EH (cell line): ENCODE measurements around the gene PRLH.

Experiments
- DNase-seq: peaks from one replicate; pipeline ENCODE4 v3.0.0-alpha.2; 2015; ENCODE audit warnings: low read depth

Gene PRLH

DNA sequence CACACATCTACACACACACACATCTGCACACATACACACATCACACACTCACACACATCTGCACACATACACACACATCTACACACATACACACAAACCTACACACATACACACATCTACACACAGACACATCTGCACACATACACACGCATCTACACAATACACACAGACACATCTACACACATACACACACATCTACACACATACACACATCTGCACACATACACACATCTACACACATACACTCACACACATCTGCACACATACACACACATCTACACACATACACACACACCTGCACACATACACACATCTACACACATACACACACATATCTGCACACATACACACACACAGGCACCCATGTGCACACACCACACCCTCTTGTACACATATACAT lies 400 bp upstream of the PRLH start:
- no peak for DNase-seq

- DNase-seq: no peak
Measured at GRCh38 chr2:237567276-237568029, 1.1 kb downstream of the PRLH start.

GRCh38 chr2:237568121-237568660 lies 1.8 kb downstream of the PRLH start:
- no peak for DNase-seq

DNA sequence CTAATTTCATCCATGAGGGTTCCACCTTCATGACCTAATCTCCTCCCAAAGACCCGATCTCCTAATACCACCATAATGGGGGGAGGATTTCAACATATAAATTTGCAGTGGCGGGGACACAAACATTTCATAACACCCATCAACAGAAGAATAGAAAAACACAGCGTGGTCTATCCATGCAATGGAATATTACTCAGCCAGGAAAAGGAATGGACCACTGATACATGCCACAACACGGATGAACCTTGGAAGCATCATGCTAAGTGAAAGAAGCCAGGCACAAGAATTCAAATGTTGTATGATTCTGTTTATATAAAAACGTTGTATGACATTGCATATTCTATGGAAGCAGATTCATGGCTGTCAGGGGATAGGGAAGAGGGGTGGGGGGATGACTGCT lies 2.7 kb downstream of the PRLH start:
- DNase-seq: no peak

DNA sequence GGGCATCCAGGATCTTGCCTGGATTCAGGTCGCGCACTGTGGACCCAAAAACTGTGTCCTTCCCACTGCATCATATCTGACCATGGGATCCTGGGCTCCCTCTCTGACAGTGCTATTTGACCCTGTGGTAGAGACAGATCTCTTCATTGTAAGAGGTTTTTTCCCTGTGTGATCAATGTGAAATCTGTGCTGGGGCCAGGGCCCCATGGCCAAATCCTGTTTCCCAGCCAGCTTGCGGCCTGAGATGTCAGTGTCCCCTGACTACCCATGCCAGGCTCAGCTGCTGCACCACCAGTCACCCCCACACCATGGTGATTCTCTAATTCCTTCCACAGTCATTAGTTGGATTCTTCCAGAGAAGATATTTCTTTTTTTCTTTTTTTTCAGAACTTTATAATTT lies 3.5 kb downstream of the PRLH start:
- DNase-seq: no peak

DNA sequence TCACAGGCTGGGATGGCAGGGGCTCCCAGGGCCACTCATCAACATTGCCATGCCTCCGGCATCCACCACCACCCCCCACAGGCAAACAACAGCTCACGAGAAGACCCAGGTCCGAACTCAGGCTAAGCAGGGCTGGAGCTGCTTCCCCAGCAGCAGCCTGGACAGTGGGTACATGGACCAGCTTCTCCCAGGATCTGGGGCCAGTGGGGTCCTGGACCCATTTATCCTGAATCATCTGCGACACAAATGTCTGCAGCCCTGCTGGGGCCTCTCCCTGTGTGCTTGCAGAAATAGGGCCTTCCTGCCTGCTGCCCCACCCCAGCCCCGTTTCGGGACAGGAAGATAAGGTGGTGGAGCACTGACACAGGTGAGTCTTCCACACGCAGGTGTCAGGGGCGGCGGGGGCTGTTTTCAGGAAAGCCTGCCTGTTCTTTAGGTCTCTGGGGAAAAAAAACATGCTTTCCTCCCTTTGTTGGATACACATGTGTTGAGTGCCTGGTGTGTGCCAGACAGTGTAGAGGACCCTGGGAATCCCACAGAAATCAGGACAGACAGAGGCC lies 4.5 kb downstream of the PRLH start:
- DNase-seq: no peak

DNA sequence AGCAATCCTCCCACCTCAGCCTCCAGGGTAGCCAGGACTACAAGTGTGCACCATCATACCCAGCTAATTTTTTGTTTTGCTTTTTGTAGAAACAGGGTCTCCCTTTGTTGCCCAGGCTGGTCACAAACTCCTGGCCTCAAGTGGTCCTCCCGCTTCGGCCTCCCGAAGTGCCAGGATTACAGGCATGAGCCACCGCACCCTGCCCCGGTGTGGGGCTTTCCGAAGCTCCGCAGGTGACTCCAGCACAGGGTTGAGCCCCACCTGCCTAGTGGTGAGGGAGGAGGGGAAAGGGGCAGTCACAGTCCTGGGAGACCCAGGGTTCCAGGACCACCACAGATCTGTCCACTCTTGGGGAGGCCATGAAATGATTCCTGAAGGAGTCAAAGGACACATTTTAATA lies 5.2 kb downstream of the PRLH start:
- no peak for DNase-seq

GRCh38 chr2:237572021-237572741 lies 5.8 kb downstream of the PRLH start:
- peak; percentile 91 for DNase-seq

GRCh38 chr2:237572742-237573101 lies 6.3 kb downstream of the PRLH start:
- no peak for DNase-seq

DNA sequence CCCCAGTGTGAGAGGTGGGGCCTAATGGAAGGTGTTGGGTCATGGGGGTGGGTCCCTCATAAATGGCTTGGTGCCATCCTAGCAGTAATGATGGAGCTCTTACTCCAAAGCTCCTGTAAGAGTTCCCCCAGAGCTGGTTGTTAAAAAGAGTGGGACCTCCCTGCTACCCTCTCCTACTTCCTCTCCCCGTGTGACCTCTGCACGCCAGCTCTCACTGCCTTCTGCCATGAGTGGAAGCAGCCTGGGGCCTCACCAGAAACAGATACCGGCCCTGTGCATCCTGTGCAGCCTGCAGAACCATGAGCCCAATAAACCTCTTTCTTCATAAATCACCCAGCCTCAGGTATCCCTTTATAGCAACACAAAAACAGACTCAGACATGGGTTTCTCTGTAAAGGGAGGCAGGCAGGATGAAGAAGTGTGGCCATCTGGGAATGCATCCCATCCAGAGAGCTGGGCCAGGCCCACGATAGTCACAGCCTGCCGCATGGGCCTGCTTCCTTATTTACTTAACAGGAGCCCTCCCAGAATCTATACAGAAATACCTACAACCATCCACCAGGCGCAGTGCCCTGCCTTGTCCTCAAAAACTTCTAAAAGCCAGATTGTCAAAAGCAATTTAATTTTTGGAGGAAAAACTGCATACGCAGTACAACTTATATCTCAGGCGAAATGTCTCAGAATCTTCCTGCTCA lies 7.5 kb downstream of the PRLH start:
- DNase-seq: no peak

DNA sequence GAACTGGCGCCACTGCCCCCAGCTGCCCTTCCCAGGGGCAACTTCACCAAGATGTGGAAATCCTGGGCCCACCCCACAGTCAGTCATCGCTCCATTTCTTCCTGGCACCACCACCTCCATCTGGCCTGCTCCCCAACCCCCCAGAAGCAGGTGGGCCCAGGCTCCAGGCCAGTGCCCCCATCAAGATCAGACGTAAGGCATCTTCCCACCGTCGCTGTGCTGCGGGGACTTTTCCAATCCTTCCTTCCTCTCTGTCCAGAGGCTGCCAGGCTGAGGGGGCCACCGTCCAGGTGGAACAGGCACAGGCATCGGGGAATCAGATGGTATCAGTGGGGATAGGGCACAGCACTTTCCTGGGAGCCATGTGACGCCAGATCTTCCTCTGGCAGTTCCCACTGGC lies 8.1 kb downstream of the PRLH start:
- DNase-seq: no peak

DNA sequence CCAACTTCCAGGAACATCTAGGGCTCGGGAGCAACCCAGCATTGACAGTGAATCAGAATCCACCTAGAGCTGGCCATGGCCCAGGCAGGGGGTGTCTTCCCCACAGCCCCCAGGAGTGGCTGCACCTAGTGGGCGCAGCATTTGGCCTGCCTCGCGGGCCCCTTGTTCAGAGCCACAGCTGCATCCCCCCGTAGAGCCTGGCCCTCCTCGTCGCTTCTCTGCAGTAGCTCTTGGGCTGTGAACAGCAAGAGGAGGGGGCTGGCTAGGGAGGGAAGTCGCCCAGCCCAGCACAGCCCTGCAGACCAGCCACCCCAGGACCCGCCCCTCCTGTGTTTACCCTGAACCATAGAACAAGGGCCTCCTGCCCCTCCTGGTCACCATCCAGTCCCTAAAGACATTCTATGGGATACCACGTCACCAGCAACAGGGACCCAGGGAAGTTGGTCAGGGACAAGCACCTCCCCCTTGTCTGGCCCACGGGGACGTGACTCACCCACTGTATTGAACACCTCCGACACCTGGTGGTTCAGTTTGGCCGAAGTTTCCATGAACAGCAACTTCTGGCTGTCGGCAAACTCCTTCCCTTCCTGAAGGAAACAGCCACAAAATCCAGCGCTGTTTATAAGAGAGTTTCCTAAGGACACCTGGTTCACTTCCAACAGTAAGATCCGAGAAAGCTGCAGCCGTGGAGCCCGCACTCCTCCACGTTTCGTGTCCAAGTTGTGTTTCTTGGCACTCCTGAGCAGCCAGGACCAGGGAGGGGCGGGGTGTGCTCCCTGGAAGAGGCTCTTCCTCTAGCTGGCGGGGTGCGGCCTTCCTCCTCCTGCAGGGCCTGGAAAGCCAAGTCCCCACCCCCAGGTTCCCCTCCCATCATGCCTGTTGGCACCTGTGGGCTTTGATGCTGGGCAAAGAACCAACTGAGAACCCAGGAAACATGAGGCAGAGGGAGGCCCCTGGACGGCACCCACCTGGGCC lies 8.8 kb downstream of the PRLH start:
- no peak for DNase-seq

DNA sequence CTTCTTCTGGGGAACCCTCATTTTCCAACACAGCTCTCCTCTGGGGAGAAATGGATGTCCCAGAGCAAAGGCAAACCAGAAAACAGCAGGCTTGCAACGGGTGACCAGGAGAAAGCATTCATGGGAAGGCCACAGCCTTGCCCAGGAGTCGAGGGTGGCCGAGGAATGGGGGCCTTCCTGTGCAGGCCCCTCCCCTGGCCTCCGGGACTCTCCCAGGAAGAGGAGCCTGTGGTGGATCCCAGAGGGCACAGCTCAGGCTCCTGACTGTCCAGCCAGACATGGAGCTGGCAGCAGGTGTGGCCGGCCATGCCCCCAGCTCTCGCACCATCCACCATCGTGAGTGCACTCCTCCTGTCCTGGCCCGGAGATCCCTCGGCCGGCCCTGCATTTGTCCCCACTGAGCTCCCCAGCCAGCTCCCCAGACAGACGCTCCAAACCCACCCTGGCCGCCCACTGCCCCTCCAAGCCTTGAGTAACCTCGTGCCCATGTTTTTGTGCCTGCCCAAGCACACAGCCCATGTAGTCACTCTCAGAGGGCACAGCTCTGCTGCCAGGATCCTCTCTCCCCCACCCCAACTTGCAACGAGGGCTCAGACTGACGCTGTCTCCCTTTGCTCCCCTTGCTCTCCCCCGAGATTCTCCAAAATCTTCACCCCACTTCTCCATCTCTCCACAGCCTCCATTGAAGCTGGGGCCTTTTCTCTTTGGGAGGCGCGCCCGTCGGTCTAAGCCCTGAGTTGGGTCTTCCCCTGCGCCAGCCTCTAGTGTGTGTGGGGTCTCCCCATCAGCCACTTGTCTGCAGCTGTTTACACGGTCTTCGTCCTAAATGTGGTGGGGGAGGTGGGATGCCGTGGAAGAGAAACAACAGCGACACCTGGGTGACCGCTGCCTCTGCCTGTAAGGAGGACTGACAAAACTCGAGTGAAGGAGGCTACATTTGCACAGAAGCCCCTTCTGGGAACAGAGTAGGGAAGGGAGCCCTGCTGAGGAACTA lies 9.8 kb downstream of the PRLH start:
- DNase-seq: no peak

GRCh38 chr2:237576974-237577373 lies 10.6 kb downstream of the PRLH start:
- no peak for DNase-seq

DNA sequence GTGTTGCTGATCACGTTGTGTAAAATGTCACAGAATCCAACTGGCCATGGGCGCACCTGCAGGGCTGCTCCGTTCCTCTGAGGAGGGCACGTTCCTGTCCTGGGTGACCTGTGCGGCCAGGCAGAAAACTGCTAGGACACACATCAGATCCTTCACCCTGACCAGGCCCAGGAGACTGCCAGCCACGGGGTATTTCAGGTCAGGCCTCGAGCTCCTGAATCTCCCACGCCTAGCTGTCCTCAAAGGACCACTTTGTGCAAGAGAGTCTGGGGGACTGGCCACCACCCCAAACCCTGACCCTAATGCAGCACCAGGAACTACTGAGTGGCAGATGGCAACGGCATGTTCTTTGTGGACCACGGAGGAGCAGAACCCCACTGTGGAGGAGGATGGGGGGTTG lies 11.1 kb downstream of the PRLH start:
- DNase-seq: no peak

GRCh38 chr2:237577956-237578870 lies 11.8 kb downstream of the PRLH start:
- no peak for DNase-seq

DNA sequence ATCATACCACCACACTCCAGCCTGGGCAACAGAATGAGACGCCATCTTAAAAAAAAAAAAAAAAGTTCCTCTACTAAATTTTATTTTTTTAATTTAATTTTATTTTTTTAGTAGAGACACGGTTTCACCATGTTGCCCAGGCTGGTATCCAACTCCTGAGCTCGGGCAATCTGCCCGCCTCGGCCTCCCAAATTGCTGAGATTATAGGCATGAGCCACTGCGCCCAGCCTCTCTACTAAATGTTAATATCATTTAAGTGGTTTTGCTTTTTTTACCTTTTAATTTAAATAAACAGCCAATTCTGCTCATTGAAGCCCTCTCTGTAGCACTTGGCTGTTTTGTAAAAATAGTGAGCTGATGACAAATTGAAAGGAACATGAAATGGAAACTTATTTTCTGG lies 15.0 kb downstream of the PRLH start:
- DNase-seq: no peak

GRCh38 chr2:237581751-237582746 lies 15.7 kb downstream of the PRLH start:
- DNase-seq: peak; percentile 80
